Ishikawa (cell line): ENCODE measurements around the gene ACOX2.

Experiments
- CEBPB ChIP-seq: IDR thresholded peaks from 2 replicates; pipeline ENCODE4 v1.6.1; 2012
- CREB1 ChIP-seq: IDR thresholded peaks from 2 replicates; pipeline ENCODE4 v1.6.1; 2012; ENCODE audit warnings: low read depth
- EGR1 ChIP-seq: IDR thresholded peaks from 2 replicates; pipeline ENCODE4 v1.6.1; 2012
- EP300 ChIP-seq: IDR thresholded peaks from 2 replicates; pipeline ENCODE4 v1.6.1; 2012; ENCODE audit warnings: borderline replicate concordance
- FOXM1 ChIP-seq: IDR thresholded peaks from 2 replicates; pipeline ENCODE4 v1.6.1; 2012; ENCODE audit warnings: low read depth, borderline replicate concordance
- NFIC ChIP-seq: IDR thresholded peaks from 2 replicates; pipeline ENCODE4 v1.6.1; 2012
- RAD21 ChIP-seq: IDR thresholded peaks from 2 replicates; pipeline ENCODE4 v1.6.1; 2012; ENCODE audit warnings: low read depth
- TAF1 ChIP-seq: IDR thresholded peaks from 2 replicates; pipeline ENCODE4 v1.6.1; 2012; ENCODE audit warnings: low read depth, mild to moderate bottlenecking
- TCF12 ChIP-seq: IDR thresholded peaks from 2 replicates; pipeline ENCODE4 v1.6.1; 2012; ENCODE audit warnings: low read depth
- TEAD4 ChIP-seq: IDR thresholded peaks from 2 replicates; pipeline ENCODE4 v1.6.1; 2012
- YY1 ChIP-seq: IDR thresholded peaks from 2 replicates; pipeline ENCODE4 v1.6.1; 2012; ENCODE audit warnings: low read depth
- ZBTB7A ChIP-seq: IDR thresholded peaks from 2 replicates; pipeline ENCODE4 v1.6.1; 2012; ENCODE audit warnings: low read depth
- TF ChIP-seq, protein P1 (sequence below): IDR thresholded peaks from 2 replicates; pipeline ENCODE4 v1.6.1; 2012
- TF ChIP-seq, protein P2 (sequence below): IDR thresholded peaks from 2 replicates; pipeline ENCODE4 v1.6.1; 2012
- TF ChIP-seq, protein P3 (sequence below): IDR thresholded peaks from 2 replicates; pipeline ENCODE4 v1.6.1; 2012; ENCODE audit warnings: low read depth, mild to moderate bottlenecking

ACOX2 gene

DNA sequence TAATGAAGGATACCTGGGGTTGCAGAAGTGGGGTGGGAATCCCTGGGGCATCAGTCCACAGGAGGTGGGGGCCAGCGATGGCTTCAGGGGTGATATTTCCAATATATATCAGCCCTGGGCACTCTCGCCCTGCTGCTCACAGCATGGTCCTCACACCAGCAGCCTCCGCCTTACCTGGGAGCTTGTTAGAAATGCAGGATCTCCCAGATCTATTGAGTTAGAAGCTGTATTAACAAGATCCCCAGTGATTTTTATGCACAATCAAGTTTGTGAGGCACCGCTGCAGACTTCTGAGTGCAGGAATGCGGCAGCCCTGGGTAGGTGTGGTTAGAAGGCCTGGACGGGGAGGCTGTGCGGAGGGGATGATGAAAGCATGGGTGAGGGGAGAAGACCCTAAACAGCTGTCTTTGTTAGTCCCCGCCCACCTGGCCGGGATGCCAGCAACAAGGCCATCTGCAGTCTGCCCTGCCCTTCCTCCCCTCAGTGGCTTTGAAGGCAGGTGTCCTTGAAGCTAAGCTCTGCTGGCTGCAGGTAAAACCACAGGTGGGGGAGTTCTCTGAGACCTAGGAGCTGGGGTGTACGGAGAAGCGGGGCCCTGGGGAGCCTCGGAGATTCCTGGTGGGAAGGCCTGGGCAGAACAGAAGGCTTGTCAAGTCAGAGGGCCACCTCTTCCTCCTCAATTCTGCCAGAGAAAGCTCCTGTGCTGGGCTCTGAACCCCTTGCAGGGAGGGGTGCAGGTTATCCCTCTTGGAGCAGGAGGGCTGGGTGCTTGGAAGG, 28.8 kb upstream of the ACOX2 start:
- TF ChIP-seq TCF12 (no peak), NFIC (no peak), FOXM1 (no peak), CREB1 (no peak)

DNA sequence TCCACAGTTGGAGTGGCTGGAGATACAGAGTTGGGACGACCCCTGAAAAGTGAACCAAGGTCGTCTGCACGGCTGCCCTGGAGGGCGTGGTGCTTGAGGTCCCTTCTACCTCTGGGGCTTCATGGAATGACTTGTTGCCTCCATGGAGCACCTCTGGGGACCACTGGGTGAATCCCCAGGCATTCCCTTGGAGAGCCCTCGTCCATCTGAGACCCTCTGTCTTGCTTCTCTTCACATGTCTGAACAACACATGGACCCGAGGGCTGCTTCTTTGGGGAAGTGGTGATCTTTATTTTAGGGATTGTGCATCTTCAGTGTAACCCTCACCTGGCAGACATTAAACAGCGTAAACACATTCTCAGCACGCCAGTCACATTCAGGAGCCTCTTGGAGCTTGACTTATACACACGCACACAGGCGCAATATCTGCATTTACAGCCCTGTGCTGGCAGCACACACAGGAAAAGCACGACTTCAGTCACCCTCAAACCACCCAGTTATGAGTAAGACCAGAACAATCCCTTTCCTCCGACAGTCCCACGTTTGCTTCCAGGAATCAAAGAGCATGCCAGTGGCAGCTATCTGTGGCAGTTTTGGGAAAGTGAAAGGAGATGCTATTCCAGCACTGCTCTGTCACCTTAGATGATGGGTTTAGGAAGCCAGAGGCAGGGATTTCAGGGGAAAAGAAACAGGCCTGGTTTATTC, 27.6 kb upstream of the ACOX2 start:
- TF ChIP-seq TCF12 = no peak
- no peak for TF ChIP-seq TAF1
- no peak for TF ChIP-seq TEAD4
- TF ChIP-seq ZBTB7A = no peak

DNA sequence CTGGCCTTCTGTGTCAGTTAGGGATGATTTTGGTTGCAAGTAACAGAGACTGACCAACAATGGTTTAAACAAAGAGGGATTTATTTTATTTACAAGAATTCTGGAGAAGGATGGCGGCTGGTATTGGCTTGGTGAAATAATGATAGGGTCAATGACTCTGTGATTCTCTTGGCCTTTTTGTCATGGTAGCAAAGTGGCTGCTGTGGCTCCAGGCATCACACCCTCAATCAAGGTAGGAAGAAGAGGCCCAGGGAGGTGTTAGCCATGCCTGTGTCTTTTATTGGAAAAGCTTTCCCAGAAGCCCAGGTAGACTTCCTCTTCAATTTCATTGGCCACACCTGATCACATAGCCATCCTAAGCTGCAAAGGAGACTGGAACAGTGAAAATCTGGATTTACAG, 27.1 kb upstream of the ACOX2 start:
- TF ChIP-seq ZBTB7A (no peak), EGR1 (no peak), FOXM1 (no peak), EP300 (no peak), TCF12 (no peak), NFIC (no peak), TAF1 (no peak), CREB1 (no peak), RAD21 (no peak), CEBPB (no peak), YY1 (no peak), TEAD4 (no peak)
- TF ChIP-seq, protein P1, sequence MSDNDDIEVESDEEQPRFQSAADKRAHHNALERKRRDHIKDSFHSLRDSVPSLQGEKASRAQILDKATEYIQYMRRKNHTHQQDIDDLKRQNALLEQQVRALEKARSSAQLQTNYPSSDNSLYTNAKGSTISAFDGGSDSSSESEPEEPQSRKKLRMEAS = no peak
- TF ChIP-seq, protein P2, sequence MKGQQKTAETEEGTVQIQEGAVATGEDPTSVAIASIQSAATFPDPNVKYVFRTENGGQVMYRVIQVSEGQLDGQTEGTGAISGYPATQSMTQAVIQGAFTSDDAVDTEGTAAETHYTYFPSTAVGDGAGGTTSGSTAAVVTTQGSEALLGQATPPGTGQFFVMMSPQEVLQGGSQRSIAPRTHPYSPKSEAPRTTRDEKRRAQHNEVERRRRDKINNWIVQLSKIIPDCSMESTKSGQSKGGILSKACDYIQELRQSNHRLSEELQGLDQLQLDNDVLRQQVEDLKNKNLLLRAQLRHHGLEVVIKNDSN = no peak
- TF ChIP-seq, protein P3, sequence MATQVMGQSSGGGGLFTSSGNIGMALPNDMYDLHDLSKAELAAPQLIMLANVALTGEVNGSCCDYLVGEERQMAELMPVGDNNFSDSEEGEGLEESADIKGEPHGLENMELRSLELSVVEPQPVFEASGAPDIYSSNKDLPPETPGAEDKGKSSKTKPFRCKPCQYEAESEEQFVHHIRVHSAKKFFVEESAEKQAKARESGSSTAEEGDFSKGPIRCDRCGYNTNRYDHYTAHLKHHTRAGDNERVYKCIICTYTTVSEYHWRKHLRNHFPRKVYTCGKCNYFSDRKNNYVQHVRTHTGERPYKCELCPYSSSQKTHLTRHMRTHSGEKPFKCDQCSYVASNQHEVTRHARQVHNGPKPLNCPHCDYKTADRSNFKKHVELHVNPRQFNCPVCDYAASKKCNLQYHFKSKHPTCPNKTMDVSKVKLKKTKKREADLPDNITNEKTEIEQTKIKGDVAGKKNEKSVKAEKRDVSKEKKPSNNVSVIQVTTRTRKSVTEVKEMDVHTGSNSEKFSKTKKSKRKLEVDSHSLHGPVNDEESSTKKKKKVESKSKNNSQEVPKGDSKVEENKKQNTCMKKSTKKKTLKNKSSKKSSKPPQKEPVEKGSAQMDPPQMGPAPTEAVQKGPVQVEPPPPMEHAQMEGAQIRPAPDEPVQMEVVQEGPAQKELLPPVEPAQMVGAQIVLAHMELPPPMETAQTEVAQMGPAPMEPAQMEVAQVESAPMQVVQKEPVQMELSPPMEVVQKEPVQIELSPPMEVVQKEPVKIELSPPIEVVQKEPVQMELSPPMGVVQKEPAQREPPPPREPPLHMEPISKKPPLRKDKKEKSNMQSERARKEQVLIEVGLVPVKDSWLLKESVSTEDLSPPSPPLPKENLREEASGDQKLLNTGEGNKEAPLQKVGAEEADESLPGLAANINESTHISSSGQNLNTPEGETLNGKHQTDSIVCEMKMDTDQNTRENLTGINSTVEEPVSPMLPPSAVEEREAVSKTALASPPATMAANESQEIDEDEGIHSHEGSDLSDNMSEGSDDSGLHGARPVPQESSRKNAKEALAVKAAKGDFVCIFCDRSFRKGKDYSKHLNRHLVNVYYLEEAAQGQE = no peak

DNA sequence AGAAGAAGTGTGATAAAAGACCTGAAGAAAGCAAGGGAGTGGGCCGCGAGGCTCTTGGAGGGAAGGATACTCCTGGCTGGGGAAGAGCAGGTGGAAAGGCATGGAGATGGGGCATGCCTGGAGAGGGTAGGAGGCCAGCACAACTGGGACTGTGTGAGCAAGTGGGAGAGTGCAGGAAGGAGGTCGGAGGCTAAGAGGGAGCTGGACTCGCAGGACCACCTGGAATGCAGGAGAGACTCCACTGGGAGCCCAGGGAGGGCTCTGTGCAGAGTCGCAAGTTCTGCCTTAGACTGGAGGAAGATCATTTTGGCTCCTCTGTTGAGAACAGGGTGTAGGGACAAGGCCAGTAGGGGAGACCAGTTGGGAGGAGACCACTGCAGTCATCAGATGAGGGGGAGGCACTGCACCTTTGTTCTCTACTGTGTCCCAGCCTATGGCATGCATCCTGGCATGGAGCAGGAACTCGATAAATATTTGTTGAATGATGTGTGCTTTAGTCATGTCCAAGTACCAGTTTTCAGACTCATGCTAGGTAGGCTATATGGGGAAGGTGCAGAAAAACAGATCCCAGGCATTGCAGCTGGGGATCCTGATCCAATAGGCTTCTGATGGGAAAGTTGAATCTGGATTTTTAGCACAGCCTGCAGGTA, 26.5 kb upstream of the ACOX2 start:
- TF ChIP-seq CREB1 (no peak), ZBTB7A (no peak), CEBPB (no peak), TCF12 (no peak), FOXM1 (no peak), TEAD4 (no peak), EGR1 (no peak), YY1 (no peak), EP300 (no peak), RAD21 (no peak), TAF1 (no peak), NFIC (no peak)
- TF ChIP-seq, protein P3 = no peak
- TF ChIP-seq, protein P1 = no peak
- TF ChIP-seq, protein P2 = no peak

DNA sequence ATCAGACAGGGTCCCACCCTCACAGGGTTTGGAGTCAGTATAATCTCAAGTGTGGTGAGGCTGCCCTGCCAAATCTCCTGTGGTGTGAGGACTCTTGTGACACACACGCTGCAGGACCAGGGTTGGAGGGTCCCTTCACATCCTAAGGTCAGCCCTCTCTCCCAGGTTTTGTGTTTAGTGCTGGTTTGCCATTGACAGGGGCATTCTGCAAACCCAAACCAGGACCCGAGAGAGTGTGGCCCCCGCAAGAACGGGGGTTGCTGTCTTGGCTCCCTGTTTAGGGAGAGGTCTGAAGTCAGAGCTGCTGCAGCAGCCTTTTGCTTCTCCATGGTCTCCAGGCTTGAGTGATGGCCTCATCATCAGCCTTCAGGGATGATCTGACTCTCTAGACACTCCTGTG, 25.5 kb upstream of the ACOX2 start:
- TF ChIP-seq CREB1 (no peak), CEBPB (no peak), EGR1 (no peak), RAD21 (no peak), YY1 (no peak), EP300 (no peak), TAF1 (no peak), ZBTB7A (no peak), TCF12 (no peak)
- TF ChIP-seq, protein P2 = no peak
